K562 treated with DMSO at 1 percent for 4 hours (cell line): ENCODE measurements around the gene GPR151. TPM values are rescaled to one million over a fixed set of nuclear protein-coding genes. Genes with fewer than 3 reads are reported as not detected.

Experiments used
- total RNA-seq: library from RNA; unstranded; fragments of 300-600 nt; gene quantifications from 2 replicates; pipeline ENCODE4 v1.2.3, GENCODE V29; 2022; ENCODE audit not compliant: insufficient read depth

GPR151 gene
- total RNA-seq = not detected in 2 replicates

GRCh38 chr5:146516151-146516475 lies at the start of gene GPR151:
GPR151 (minus strand) TSS chr5:146516190; CDS start chr5:146516113, 77 bp downstream.

Other genes with a start within 250 kb of the GPR151 start
- not detected in 2 replicates for gene POU4F3, start 177.4 kb downstream of the GPR151 start, total RNA-seq
- 43.2 and 54.3 TPM in 2 replicates for gene TCERG1, start 68.9 kb downstream of the GPR151 start, total RNA-seq